Measurements from ENCODE around the gene OPN3. TPM values are rescaled to one million over a fixed set of nuclear protein-coding genes. Genes with fewer than 3 reads are reported as not detected.

Gene OPN3
- total and polyA plus RNA-seq, 9 of the 15 experiments (the other 6 are each of a cell fraction or from before 2014, with no cell fraction given), result 4.2 to 34.6 (median 17.0) TPM

DNA sequence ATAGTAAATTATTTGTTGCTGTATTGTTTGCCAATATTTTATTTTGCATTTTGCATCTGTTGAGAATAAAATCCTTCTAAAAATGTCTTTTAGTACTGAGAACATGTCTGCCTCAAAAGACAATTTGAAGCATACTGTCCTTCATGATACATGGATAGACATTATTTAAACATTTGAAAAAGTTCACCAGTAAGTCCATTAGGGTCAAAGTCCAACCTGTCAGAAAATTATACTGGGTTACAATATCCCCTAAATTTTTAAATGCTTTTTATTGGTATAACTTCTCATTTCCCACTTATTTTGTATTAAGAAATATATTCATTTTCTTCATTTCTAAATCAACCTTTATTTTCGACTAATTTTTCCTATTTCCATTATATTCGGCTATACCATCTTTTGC, 9.3 kb downstream of the OPN3 start:
- POLR2A ChIA-PET, result no interaction called here
- Histone ChIP-seq H3K9me3 (replicated peaks; ENCODE audit: control insufficient read depth, insufficient read depth, low read depth, low read length) (no peaks in the 10 kb centered on the region), H3K4me1 (replicated peaks in 1 of 2; ENCODE audit: control insufficient read depth in 2 of 2, insufficient read depth in 2 of 2, low read length in 2 of 2) (no peaks in the 10 kb centered on the region), H4K20me1 (replicated peaks; ENCODE audit: control insufficient read depth, insufficient read depth, low read length) (no peaks in the 10 kb centered on the region; the same call in 1 of the 2 replicates), H3K9ac (ENCODE audit: insufficient read depth in 1 of 2, low read depth in 2 of 2, low read length in 2 of 2) (no peak overlapping the region), H3K27me3 (ENCODE audit: control insufficient read depth in 2 of 2, insufficient read depth in 2 of 2, low read length in 2 of 2) (no peaks in the 10 kb centered on the region), H3K4me3 (no peak overlapping the region), H3K27ac (ENCODE audit: extremely low read depth, low read depth, low read length) (no peak overlapping the region), H3K79me2 (ENCODE audit: control insufficient read depth, insufficient read depth, low read length) (peaks cover 45% of the 10 kb centered on the region), H2AFZ (ENCODE audit: low read depth, low read length) (no peak overlapping the region), H3K4me2 (ENCODE audit: insufficient read depth, low read length) (no peak overlapping the region), H3K9me1 (ENCODE audit: control insufficient read depth, insufficient read depth, low read length) (no peaks in the 10 kb centered on the region), H3K36me3 (ENCODE audit: control insufficient read depth, insufficient read depth, low read length) (peaks cover 59% of the 10 kb centered on the region)
- intact Hi-C loops (cut with micrococcal nuclease), result no loop called here
- TF ChIP-seq FOXA3 (CRISPR knock-in tag; conservative IDR thresholded peaks at IDR 0.05 in 1 of 2, IDR thresholded peaks at IDR 0.05 in 1 of 2) (no peak), GATAD2B (IDR thresholded peaks at IDR 0.05; ENCODE audit: borderline replicate concordance) (no peak), ZNF274 (IDR thresholded peaks at IDR 0.05; ENCODE audit: borderline replicate concordance, low read depth, low read length) (no peak), PTRF (tag; IDR thresholded peaks at IDR 0.05) (no peak), ETV1 (tag; conservative IDR thresholded peaks at IDR 0.05; ENCODE audit: low read depth) (no peak), ZNF436 (CRISPR knock-in tag; IDR thresholded peaks at IDR 0.05) (no peak), MAFF (IDR thresholded peaks at IDR 0.05; ENCODE audit: low read length) (no peak), MLLT1 (IDR thresholded peaks at IDR 0.05) (no peak), POLR2G (IDR thresholded peaks at IDR 0.05; ENCODE audit: low read depth, low read length) (no peak)
- TF ChIP-seq, protein P1, sequence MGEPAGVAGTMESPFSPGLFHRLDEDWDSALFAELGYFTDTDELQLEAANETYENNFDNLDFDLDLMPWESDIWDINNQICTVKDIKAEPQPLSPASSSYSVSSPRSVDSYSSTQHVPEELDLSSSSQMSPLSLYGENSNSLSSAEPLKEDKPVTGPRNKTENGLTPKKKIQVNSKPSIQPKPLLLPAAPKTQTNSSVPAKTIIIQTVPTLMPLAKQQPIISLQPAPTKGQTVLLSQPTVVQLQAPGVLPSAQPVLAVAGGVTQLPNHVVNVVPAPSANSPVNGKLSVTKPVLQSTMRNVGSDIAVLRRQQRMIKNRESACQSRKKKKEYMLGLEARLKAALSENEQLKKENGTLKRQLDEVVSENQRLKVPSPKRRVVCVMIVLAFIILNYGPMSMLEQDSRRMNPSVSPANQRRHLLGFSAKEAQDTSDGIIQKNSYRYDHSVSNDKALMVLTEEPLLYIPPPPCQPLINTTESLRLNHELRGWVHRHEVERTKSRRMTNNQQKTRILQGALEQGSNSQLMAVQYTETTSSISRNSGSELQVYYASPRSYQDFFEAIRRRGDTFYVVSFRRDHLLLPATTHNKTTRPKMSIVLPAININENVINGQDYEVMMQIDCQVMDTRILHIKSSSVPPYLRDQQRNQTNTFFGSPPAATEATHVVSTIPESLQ (CRISPR knock-in tag; IDR thresholded peaks at IDR 0.05), result no peak
- CTCF ChIA-PET (ENCODE audit: low intra/inter-chr PET ratio), result no interaction called here
- in situ Hi-C loops (cut with MboI), result no loop called here
- DNase-seq (ENCODE audit: extremely low read depth in 1 of 4, low spot score in 3 of 4) (no peak), ATAC-seq (no peak), FAIRE-seq (no peak)
- 93% methylated on average over 2 of the region's 2 CpGs for whole genome bisulfite sequencing (ENCODE audit: insufficient coverage, low coverage, missing lambda C conversion rate)
- no TSS peak for BruUV-seq (replicated peaks)
